ENCODE results near the gene NRN1. TPM values are rescaled to one million over a fixed set of nuclear protein-coding genes. Genes with fewer than 3 reads are reported as not detected.

NRN1 gene
- total RNA-seq, 1 experiment from 2014 or later, result 0.18 TPM

DNA sequence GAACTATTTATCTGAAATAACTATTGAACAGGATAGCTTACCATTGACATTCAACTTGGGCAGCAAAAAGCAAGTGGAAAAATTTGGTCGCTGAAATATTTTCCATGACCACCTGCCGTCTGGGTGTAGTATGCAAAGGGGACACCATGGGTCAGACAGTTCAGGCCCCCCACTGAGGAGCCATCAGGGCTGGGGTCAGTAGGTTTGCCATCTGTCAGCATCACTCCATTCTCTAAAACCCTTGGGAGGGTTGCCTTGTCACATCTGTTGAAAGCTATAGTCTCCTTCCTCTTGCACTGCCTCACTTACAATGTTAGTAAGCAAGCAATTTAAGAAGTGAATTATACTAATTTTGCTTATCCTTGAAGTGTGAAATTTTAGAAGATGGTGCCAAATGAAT, 44.9 kb downstream of the NRN1 start:
- CTCF ChIA-PET, result no interaction called here
- Histone ChIP-seq H3K9me3 (ENCODE audit: control insufficient read depth, insufficient read depth, low read depth, low read length) (no peaks in the 10 kb centered on the region), H3K4me3 (ENCODE audit: low read depth in 2 of 2, low read length in 2 of 2) (no peak overlapping the region), H3K36me3 (ENCODE audit: control insufficient read depth, insufficient read depth, low read length) (no peaks in the 10 kb centered on the region), H3K27me3 (ENCODE audit: control insufficient read depth, insufficient read depth, low read length) (peaks cover 4% of the 10 kb centered on the region), H3K4me1 (ENCODE audit: control insufficient read depth, insufficient read depth, low read length) (no peaks in the 10 kb centered on the region), H3K27ac (ENCODE audit: low read length) (no peak overlapping the region)
- TF ChIP-seq SIN3A (IDR thresholded peaks at IDR 0.05; ENCODE audit: borderline replicate concordance, insufficient read depth, low read depth, low read length), result no peak
- TF ChIP-seq, protein P1, sequence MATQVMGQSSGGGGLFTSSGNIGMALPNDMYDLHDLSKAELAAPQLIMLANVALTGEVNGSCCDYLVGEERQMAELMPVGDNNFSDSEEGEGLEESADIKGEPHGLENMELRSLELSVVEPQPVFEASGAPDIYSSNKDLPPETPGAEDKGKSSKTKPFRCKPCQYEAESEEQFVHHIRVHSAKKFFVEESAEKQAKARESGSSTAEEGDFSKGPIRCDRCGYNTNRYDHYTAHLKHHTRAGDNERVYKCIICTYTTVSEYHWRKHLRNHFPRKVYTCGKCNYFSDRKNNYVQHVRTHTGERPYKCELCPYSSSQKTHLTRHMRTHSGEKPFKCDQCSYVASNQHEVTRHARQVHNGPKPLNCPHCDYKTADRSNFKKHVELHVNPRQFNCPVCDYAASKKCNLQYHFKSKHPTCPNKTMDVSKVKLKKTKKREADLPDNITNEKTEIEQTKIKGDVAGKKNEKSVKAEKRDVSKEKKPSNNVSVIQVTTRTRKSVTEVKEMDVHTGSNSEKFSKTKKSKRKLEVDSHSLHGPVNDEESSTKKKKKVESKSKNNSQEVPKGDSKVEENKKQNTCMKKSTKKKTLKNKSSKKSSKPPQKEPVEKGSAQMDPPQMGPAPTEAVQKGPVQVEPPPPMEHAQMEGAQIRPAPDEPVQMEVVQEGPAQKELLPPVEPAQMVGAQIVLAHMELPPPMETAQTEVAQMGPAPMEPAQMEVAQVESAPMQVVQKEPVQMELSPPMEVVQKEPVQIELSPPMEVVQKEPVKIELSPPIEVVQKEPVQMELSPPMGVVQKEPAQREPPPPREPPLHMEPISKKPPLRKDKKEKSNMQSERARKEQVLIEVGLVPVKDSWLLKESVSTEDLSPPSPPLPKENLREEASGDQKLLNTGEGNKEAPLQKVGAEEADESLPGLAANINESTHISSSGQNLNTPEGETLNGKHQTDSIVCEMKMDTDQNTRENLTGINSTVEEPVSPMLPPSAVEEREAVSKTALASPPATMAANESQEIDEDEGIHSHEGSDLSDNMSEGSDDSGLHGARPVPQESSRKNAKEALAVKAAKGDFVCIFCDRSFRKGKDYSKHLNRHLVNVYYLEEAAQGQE (IDR thresholded peaks at IDR 0.05; ENCODE audit: insufficient read depth in 1 of 2, low read depth in 2 of 2, low read length in 1 of 2), result no peak
- TF ChIP-seq TCF7L2 (IDR thresholded peaks at IDR 0.05; ENCODE audit: low read depth, low read length), result no peak
- no peak for TF ChIP-seq POLR2AphosphoS5 (IDR thresholded peaks at IDR 0.05; ENCODE audit: low read depth, low read length)
- TF ChIP-seq, protein P2, sequence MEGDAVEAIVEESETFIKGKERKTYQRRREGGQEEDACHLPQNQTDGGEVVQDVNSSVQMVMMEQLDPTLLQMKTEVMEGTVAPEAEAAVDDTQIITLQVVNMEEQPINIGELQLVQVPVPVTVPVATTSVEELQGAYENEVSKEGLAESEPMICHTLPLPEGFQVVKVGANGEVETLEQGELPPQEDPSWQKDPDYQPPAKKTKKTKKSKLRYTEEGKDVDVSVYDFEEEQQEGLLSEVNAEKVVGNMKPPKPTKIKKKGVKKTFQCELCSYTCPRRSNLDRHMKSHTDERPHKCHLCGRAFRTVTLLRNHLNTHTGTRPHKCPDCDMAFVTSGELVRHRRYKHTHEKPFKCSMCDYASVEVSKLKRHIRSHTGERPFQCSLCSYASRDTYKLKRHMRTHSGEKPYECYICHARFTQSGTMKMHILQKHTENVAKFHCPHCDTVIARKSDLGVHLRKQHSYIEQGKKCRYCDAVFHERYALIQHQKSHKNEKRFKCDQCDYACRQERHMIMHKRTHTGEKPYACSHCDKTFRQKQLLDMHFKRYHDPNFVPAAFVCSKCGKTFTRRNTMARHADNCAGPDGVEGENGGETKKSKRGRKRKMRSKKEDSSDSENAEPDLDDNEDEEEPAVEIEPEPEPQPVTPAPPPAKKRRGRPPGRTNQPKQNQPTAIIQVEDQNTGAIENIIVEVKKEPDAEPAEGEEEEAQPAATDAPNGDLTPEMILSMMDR (IDR thresholded peaks at IDR 0.05), result no peak
- no peak for DNase-seq (ENCODE audit: low read depth, low spot score)
- no peak for ATAC-seq
- POLR2A ChIA-PET, result no interaction called here
- in situ Hi-C loops (cut with HindIII; ENCODE audit: low pct_unique_long_range_greater_than_20kb, low sequenced_read_pairs) (no loop called here), intact Hi-C loops (cut with micrococcal nuclease; ENCODE audit: unreplicated experiment) (no loop called here)
- no TSS peak for BruUV-seq (replicated peaks)

DNA sequence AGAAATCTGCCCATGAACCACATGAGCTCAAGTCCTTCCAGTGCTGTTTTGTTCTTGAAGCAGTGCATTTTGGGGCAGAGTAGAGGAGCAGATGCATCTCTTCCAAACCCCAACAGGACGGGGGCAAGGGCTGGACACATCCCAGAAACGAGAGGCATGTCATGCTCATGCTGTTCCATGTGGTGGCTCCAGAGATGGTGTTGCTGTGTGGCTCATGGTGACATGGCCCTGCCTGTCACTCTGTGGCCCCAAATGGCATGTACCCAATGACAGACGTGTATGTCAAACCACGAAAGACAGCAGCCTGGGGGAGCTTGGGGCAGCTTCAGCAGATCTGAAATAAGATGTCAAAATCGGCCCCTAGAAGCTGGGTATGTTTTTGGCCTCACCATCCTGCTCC, 46.3 kb downstream of the NRN1 start:
- POLR2A ChIA-PET, result no interaction called here
- no TSS peak for BruUV-seq (replicated peaks)
- H3K4me3 ChIP-seq (ENCODE audit: low read depth in 2 of 2, low read length in 2 of 2), result no peak overlapping the region
- in situ Hi-C loops (cut with HindIII; ENCODE audit: low pct_unique_long_range_greater_than_20kb, low sequenced_read_pairs) (no loop called here), intact Hi-C loops (cut with micrococcal nuclease; ENCODE audit: unreplicated experiment) (no loop called here)
- no peak for TF ChIP-seq POLR2AphosphoS5 (IDR thresholded peaks at IDR 0.05; ENCODE audit: low read depth, low read length)
- TF ChIP-seq, protein P2 (IDR thresholded peaks at IDR 0.05), result no peak
- TF ChIP-seq, protein P1 (IDR thresholded peaks at IDR 0.05; ENCODE audit: insufficient read depth in 1 of 2, low read depth in 2 of 2, low read length in 1 of 2), result no peak
- no peak for TF ChIP-seq SIN3A (IDR thresholded peaks at IDR 0.05; ENCODE audit: borderline replicate concordance, insufficient read depth, low read depth, low read length)
- TF ChIP-seq TCF7L2 (IDR thresholded peaks at IDR 0.05; ENCODE audit: low read depth, low read length), result no peak
- no peak for DNase-seq (ENCODE audit: low read depth, low spot score)
- peaks cover 6% of the 10 kb centered on the region for H3K27me3 ChIP-seq (ENCODE audit: control insufficient read depth, insufficient read depth, low read length)
- no peaks in the 10 kb centered on the region for H3K4me1 ChIP-seq (ENCODE audit: control insufficient read depth, insufficient read depth, low read length)
- no peak for ATAC-seq
- no peaks in the 10 kb centered on the region for H3K9me3 ChIP-seq (ENCODE audit: control insufficient read depth, insufficient read depth, low read depth, low read length)
- H3K36me3 ChIP-seq (ENCODE audit: control insufficient read depth, insufficient read depth, low read length), result no peaks in the 10 kb centered on the region
- H3K27ac ChIP-seq (ENCODE audit: low read length), result no peak overlapping the region
- CTCF ChIA-PET, result no interaction called here
